Memory B cell (primary cell): ENCODE measurements around the gene GRIK4.
A peak's percentile ranks its signal among the peaks of the same experiment; 100 is the strongest.

Source experiments
- ATAC-seq: fragments of 150-1000 bp; cut with Tn5 transposase; 2 replicates; pipeline ENCODE4 v1.10.0; 2021; ENCODE audit warnings: low read depth, mild to moderate bottlenecking, moderate library complexity
- DNase-seq, 2 donors: peaks; one replicate each; pipeline ENCODE4 v3.0.0; 2022; ENCODE audit warnings: low spot score in 2 of 2
- H3K27ac Mint-ChIP-seq: one replicate; pipeline ENCODE4 v1.8.0; 2022; ENCODE audit warnings: mild to moderate bottlenecking, moderate library complexity, mixed read lengths
- H3K27me3 Mint-ChIP-seq: one replicate; pipeline ENCODE4 v1.8.0; 2022; ENCODE audit warnings: mixed read lengths
- H3K36me3 Mint-ChIP-seq: one replicate; pipeline ENCODE4 v1.8.0; 2022; ENCODE audit warnings: mild to moderate bottlenecking, mixed read lengths
- H3K4me1 Mint-ChIP-seq: one replicate; pipeline ENCODE4 v1.8.0; 2022; ENCODE audit warnings: mixed read lengths
- H3K4me3 Mint-ChIP-seq: one replicate; pipeline ENCODE4 v1.8.0; 2022; ENCODE audit warnings: mild to moderate bottlenecking, moderate library complexity, mixed read lengths
- H3K9me3 Mint-ChIP-seq: one replicate; pipeline ENCODE4 v1.8.0; 2022; ENCODE audit warnings: mixed read lengths

Gene GRIK4

GRCh38 chr11:120800206-120800605 is 288.7 kb downstream of the GRIK4 start:
- Mint-ChIP-seq H3K9me3 (no peaks in the 10 kb centered on the region), H3K36me3 (no peaks in the 10 kb centered on the region), H3K27me3 (peaks cover 12% of the 10 kb centered on the region), H3K27ac (no peak overlapping the region), H3K4me3 (no peak overlapping the region), H3K4me1 (peaks cover 2% of the 10 kb centered on the region)
- DNase-seq (no peak), ATAC-seq (no peak)

DNA sequence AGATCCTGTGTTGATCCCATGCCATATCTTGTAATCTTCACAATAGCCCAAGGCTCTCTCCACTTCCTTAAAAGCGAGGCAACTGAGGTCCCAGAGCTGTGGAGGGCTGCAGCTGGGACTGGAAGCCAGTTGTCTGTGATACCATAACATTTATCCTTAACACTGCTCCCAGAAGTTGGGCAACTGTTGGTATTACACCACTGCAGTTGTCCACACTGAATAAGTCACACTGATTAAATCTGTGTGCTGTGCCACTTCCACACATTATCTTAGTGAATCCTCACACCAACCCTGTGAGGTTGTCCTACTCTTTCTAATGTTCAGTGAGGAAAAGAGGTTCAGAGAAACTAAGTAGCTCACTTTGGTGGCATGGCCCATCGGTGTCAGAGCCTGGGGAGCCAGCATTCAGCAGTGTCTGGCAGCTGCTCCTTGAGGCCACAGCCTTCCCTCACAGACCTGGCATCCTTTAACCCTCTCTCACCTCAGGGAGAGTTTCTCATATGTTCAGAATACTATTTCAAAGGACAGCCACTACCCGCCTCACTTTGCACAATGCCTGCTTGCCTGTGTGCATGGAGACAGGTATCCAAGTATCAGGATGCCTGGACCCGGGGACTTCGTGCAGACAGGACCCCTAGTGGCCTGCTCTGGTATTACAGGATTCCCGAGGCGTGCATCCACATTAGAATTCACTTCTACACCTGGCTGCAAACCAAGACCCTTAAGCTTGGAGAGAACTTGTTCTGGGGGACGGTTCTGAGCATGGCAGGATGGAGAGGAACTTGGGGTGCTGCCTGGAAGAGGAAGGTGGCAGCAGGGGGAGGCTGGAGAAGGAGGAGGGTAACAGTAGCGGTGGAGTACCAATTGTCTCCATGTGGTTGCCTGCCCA is 290.5 kb downstream of the GRIK4 start:
- Mint-ChIP-seq H3K4me1 (peaks cover 2% of the 10 kb centered on the region), H3K27ac (no peak overlapping the region), H3K27me3 (peaks cover 12% of the 10 kb centered on the region), H3K9me3 (no peaks in the 10 kb centered on the region), H3K4me3 (no peak overlapping the region), H3K36me3 (no peaks in the 10 kb centered on the region)
- DNase-seq: peak; percentile 33 to 52
- ATAC-seq: no peak

DNA sequence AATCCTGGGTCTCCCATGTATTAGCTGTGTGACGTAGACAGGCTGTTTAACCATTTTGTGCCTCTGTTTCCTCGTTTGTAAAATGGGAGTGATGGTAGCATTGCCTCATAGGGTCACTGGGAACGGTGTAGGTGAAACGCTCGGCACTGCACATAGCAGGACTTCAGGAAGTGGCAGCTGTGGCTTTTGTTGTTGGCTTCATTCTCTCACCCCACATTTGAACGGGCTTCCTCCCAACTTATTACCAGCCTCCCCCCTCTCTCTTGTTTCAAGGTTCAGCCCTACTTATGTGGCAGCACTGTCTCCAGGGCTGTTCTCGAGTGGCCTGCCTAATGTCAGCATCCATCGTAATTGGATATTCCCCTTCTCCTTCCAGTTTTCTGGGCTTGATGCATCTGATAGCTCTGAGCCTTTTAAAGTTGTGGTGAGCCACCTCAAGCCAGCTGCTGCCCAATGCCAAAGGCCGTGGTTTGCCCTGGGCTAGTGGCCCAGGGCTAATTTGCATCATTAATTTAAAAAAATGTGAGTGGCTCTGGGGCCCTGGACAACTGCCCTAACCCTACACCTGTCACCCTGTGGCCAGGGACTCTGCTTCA is 294.5 kb downstream of the GRIK4 start:
- DNase-seq (no peak), ATAC-seq (no peak)
- no peak overlapping the region for H3K4me3 Mint-ChIP-seq
- no peaks in the 10 kb centered on the region for H3K9me3 Mint-ChIP-seq
- peaks cover 2% of the 10 kb centered on the region for H3K4me1 Mint-ChIP-seq
- no peak overlapping the region for H3K27ac Mint-ChIP-seq
- no peaks in the 10 kb centered on the region for H3K36me3 Mint-ChIP-seq
- peaks cover 19% of the 10 kb centered on the region for H3K27me3 Mint-ChIP-seq

DNA sequence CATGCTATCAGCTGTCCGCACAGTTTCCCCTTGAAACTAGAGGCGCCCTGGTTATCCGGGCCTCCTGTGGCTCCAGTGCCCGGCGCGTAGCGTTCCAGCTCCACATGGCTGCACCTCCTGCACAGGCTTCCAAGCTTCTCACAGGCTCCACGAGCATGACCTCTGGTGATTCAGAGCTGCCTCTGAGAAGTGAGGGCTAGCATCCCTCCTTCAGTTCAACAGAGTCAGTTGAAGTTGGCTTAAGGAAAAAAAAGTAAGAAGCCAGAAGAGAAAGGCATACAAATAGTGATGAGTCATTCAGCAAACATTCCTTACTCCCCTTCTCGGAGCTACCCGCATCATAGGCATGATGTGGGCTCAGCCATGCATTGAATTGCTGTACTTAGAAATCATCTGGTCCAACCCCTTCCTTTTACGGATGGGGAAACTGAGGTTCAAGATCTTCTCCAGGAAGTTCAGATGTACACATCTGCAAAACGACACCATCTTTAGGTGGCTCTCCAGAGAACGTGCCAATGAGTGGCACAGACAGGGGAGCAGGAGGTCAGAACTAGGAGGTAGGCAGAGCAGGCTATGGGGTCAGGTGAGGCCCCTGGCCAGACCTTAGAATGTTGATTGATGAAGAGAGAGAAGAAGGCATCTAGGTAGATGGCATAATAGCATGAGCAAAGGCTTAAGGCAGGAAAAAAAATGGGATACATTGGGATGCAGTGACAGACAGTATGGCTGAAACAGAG is 296.0 kb downstream of the GRIK4 start:
- Mint-ChIP-seq H3K4me3 (no peak overlapping the region), H3K9me3 (no peaks in the 10 kb centered on the region), H3K27ac (no peak overlapping the region), H3K4me1 (no peaks in the 10 kb centered on the region), H3K27me3 (peaks cover 15% of the 10 kb centered on the region), H3K36me3 (no peaks in the 10 kb centered on the region)
- no peak for DNase-seq
- ATAC-seq: no peak

DNA sequence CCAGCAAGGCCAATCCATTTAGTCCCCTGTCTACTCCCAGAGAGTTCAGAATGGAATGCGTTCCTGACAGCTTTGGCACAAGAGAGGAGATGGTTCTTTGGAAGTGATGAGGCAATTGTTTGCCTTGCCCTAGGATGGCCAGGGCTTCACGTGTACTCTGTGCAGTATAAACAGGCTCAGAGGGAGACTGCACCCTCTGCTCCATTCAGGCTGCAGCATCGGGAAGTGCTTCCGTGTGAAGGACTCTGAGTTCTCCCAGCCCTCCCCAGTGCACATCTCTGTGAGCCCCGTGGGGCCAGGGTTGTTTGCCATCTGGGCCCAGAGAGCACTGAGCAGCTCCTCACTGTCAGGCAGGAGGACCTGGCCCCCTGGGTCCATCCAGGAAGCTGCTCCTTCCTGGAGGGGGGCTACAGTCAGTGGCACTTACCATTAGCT is 297.1 kb downstream of the GRIK4 start:
- Mint-ChIP-seq H3K4me3 (no peak overlapping the region), H3K4me1 (no peaks in the 10 kb centered on the region), H3K27me3 (peaks cover 16% of the 10 kb centered on the region), H3K9me3 (no peaks in the 10 kb centered on the region), H3K27ac (no peak overlapping the region), H3K36me3 (no peaks in the 10 kb centered on the region)
- DNase-seq (no peak), ATAC-seq (no peak)

DNA sequence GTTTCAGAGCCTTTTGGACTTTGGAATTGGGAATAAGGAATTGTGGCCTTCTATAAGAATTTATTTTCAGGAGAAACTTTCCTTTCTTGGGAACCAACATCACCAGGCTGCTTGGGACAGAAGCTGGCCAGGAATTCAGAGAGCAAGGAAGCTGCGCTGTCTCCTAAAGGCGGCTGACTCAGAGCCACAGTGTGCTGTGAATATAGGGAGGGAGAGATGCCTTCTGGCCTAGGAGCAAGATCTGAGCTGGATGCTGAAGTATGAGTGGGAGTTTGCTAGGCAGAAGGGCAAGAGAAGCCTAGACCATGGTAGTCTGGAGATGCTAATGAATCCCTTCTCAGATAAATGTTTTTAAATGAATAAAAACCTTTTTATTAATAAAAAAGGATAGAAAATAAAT is 298.7 kb downstream of the GRIK4 start:
- Mint-ChIP-seq H3K9me3 (no peaks in the 10 kb centered on the region), H3K27me3 (peaks cover 18% of the 10 kb centered on the region), H3K36me3 (no peaks in the 10 kb centered on the region), H3K4me1 (no peaks in the 10 kb centered on the region), H3K27ac (no peak overlapping the region), H3K4me3 (no peak overlapping the region)
- ATAC-seq: no peak
- no peak for DNase-seq

GRCh38 chr11:120811199-120811598 is 299.7 kb downstream of the GRIK4 start:
- Mint-ChIP-seq H3K36me3 (no peaks in the 10 kb centered on the region), H3K4me3 (no peak overlapping the region), H3K27ac (no peak overlapping the region), H3K9me3 (no peaks in the 10 kb centered on the region), H3K4me1 (no peaks in the 10 kb centered on the region), H3K27me3 (peaks cover 18% of the 10 kb centered on the region)
- DNase-seq (no peak), ATAC-seq (no peak)

GRCh38 chr11:120811731-120812130 is 300.2 kb downstream of the GRIK4 start:
- peaks cover 17% of the 10 kb centered on the region for H3K27me3 Mint-ChIP-seq
- H3K27ac Mint-ChIP-seq: no peak overlapping the region
- H3K36me3 Mint-ChIP-seq: no peaks in the 10 kb centered on the region
- ATAC-seq (no peak), DNase-seq (no peak)
- H3K4me1 Mint-ChIP-seq: no peaks in the 10 kb centered on the region
- H3K9me3 Mint-ChIP-seq: no peaks in the 10 kb centered on the region
- no peak overlapping the region for H3K4me3 Mint-ChIP-seq

DNA sequence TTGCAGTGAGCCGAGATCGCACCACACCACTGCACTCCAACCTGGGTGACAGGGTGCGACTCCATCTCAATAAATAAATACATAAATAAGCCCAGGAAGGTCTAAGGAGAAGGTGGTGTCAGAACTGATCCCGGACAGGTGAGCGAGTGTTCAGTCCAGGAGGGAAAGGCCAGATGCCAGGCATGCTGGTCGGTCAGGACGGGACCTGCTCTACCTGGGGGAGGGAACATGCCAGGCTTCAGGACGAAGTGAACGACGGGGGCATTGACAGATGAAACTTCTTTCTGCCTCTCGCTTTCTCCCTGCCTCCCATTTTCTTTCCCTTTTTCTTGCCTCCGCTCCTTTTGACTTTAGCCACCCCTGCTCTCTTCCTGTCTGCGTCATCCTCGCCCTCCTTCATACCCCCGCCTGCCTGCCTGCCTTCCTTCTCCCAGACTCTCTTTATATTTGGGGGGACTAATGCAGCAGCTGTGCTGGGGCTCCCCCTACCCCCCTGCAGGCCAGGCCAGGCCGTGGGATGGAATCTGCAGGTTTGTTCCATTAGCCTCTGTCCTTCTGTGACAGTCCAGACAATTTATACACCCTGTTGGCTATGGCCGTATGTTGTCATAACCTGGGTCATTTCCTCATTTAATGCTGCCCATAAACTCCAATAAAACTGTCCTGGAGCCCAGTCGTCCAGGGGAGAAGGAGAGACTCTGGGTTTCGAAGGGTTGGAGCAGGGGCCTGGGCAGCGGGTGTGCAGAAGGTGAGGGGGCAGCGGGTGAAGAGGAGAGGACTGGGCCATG is 303.2 kb downstream of the GRIK4 start:
- Mint-ChIP-seq H3K27ac (no peak overlapping the region), H3K4me1 (no peaks in the 10 kb centered on the region), H3K36me3 (no peaks in the 10 kb centered on the region), H3K4me3 (no peak overlapping the region), H3K27me3 (peaks cover 19% of the 10 kb centered on the region), H3K9me3 (no peaks in the 10 kb centered on the region)
- DNase-seq (no peak), ATAC-seq (no peak)

- Mint-ChIP-seq H3K4me1 (no peaks in the 10 kb centered on the region), H3K36me3 (no peaks in the 10 kb centered on the region), H3K9me3 (no peaks in the 10 kb centered on the region), H3K4me3 (no peak overlapping the region), H3K27me3 (peaks cover 23% of the 10 kb centered on the region), H3K27ac (no peak overlapping the region)
- no peak for ATAC-seq
- DNase-seq: no peak
Measured at GRCh38 chr11:120815319-120816100, 304.0 kb downstream of the GRIK4 start.

GRCh38 chr11:120816176-120816575 is 304.6 kb downstream of the GRIK4 start:
- DNase-seq (no peak), ATAC-seq (no peak)
- Mint-ChIP-seq H3K36me3 (no peaks in the 10 kb centered on the region), H3K9me3 (no peaks in the 10 kb centered on the region), H3K27me3 (peaks cover 23% of the 10 kb centered on the region), H3K4me1 (no peaks in the 10 kb centered on the region), H3K4me3 (no peak overlapping the region), H3K27ac (no peak overlapping the region)

- Mint-ChIP-seq H3K4me3 (no peak overlapping the region), H3K27me3 (peaks cover 23% of the 10 kb centered on the region), H3K9me3 (no peaks in the 10 kb centered on the region), H3K27ac (no peak overlapping the region), H3K4me1 (no peaks in the 10 kb centered on the region), H3K36me3 (no peaks in the 10 kb centered on the region)
- DNase-seq (no peak), ATAC-seq (no peak)
Measured at GRCh38 chr11:120816711-120817110, 305.2 kb downstream of the GRIK4 start.

DNA sequence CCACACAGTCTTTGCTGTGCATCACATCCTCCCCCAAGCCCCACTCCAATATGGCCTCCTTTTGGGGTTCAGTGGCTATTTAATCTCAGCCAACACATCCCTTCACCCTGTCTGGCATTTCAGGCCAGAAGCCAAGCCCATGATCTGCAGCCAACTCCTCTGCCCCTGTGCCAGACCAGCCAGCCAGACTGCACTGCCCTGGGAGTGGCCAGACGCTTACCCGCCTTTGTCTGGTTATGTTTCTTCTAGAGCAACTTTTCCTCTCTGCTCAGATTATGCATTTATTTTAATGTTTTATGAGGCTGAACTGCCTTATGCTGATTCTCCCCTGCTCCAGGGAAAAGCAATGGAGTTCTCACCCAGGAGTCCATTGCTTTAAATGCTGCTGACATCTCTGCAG is 305.6 kb downstream of the GRIK4 start:
- no peaks in the 10 kb centered on the region for H3K4me1 Mint-ChIP-seq
- no peak overlapping the region for H3K4me3 Mint-ChIP-seq
- H3K9me3 Mint-ChIP-seq: no peaks in the 10 kb centered on the region
- no peaks in the 10 kb centered on the region for H3K36me3 Mint-ChIP-seq
- no peak overlapping the region for H3K27ac Mint-ChIP-seq
- no peak for ATAC-seq
- peaks cover 23% of the 10 kb centered on the region for H3K27me3 Mint-ChIP-seq
- no peak for DNase-seq
